HG02610 (cell line): ENCODE results near the gene TMEM140.
A peak's percentile ranks its signal among the peaks of the same experiment; 100 is the strongest.

ENCODE experiments used
- ATAC-seq: cut with Tn5 transposase; IDR thresholded peaks from one replicate; pipeline ENCODE4 v1.9.1; 2021; ENCODE audit warnings: mild to moderate bottlenecking, moderate library complexity; ENCODE audit not compliant: unreplicated experiment

Gene TMEM140

GRCh38 chr7:135192914-135193536 lies 45.2 kb downstream of the TMEM140 start:
- ATAC-seq: no peak

- no peak for ATAC-seq
Measured at GRCh38 chr7:135193615-135194081, 45.8 kb downstream of the TMEM140 start.

- ATAC-seq: no peak
Measured at GRCh38 chr7:135194494-135195095, 46.7 kb downstream of the TMEM140 start.

- ATAC-seq: no peak
Measured at GRCh38 chr7:135195156-135195555, 47.3 kb downstream of the TMEM140 start.

- no peak for ATAC-seq
Measured at GRCh38 chr7:135195968-135196629, 48.2 kb downstream of the TMEM140 start.

GRCh38 chr7:135197343-135197742 lies 49.5 kb downstream of the TMEM140 start:
- ATAC-seq: no peak

- ATAC-seq: no peak
Measured at GRCh38 chr7:135197906-135198655, 50.2 kb downstream of the TMEM140 start.

- ATAC-seq: no peak
Measured at GRCh38 chr7:135199439-135199838, 51.6 kb downstream of the TMEM140 start.

GRCh38 chr7:135200821-135201331 lies 53.0 kb downstream of the TMEM140 start:
- ATAC-seq: no peak

- no peak for ATAC-seq
Measured at GRCh38 chr7:135201350-135201749, 53.5 kb downstream of the TMEM140 start.

GRCh38 chr7:135204341-135204749 lies 56.5 kb downstream of the TMEM140 start:
- ATAC-seq: no peak

GRCh38 chr7:135204876-135205275 lies 57.0 kb downstream of the TMEM140 start:
- no peak for ATAC-seq

GRCh38 chr7:135205850-135206249 lies 58.0 kb downstream of the TMEM140 start:
- ATAC-seq: no peak

GRCh38 chr7:135206941-135207391 lies 59.1 kb downstream of the TMEM140 start:
- peak; percentile 41 for ATAC-seq

GRCh38 chr7:135207406-135208101 lies 59.7 kb downstream of the TMEM140 start:
- ATAC-seq: no peak

- ATAC-seq: no peak
Measured at GRCh38 chr7:135208102-135208793, 60.4 kb downstream of the TMEM140 start.

- no peak for ATAC-seq
Measured at GRCh38 chr7:135209225-135209834, 61.5 kb downstream of the TMEM140 start.

- no peak for ATAC-seq
Measured at GRCh38 chr7:135210888-135211178, 63.0 kb downstream of the TMEM140 start.

GRCh38 chr7:135211179-135211945 lies 63.5 kb downstream of the TMEM140 start, which contains the start of gene WDR91:
WDR91 (minus strand) TSS chr7:135211526; CDS start chr7:135211502, 24 bp downstream.
- ATAC-seq: peak; percentile 80
